SK-N-SH (cell line): ENCODE measurements around the gene ZNF516. TPM values are rescaled to one million over a fixed set of nuclear protein-coding genes. Genes with fewer than 3 reads are reported as not detected.

ENCODE experiments used
- CTCF ChIA-PET: fragments of 300-600, 350-600 bp; formaldehyde crosslinking; extraction: SDS; loops from one replicate; lab custom pipeline; 2021; lab: Yijun Ruan, JAX
- POLR2A ChIA-PET: fragments of 350-600 bp; sonication (Branson Sonifier 250); formaldehyde crosslinking; extraction: SDS; loops from one replicate; lab custom pipeline; 2020; ENCODE audit warnings: antibody characterized with exemption, inconsistent platforms; lab: Yijun Ruan, JAX
- DNase-seq: peaks from one replicate; pipeline ENCODE4 v3.0.0; 2012
- H2AFZ ChIP-seq: fragments of 200-600 bp; sonication (generic); 2 replicates; pipeline ENCODE4 v1.8.1; 2016; ENCODE audit warnings: antibody characterized with exemption, mild to moderate bottlenecking, low read depth
- H3F3A ChIP-seq: fragments of 200-600 bp; sonication (generic); replicated peaks from 2 replicates; pipeline ENCODE3; 2016; ENCODE audit warnings: antibody characterized with exemption, mild to moderate bottlenecking; ENCODE audit not compliant: insufficient read depth
- H3K27ac ChIP-seq, 2 experiments: fragments of 200-500 bp in 1 of 2; fragments of 200-600 bp in 1 of 2; sonication (Bioruptor generic) in 1 of 2; sonication (generic), shearing (Covaris generic) in 1 of 2; 2 replicates each; pipeline versions ENCODE4 v1.5.1 to v1.6.1; 2014 to 2016; ENCODE audit warnings: low read depth in 2 of 2, inconsistent platforms in 1 of 2, low read length in 1 of 2, mild to moderate bottlenecking in 1 of 2, mixed read lengths in 1 of 2
- H3K27me3 ChIP-seq: fragments of 200-600 bp; sonication (generic), shearing (Covaris generic); 2 replicates; pipeline ENCODE4 v1.6.1; 2016; ENCODE audit warnings: mixed run types; ENCODE audit not compliant: insufficient read depth
- H3K36me3 ChIP-seq, 2 experiments: fragments of 200-500 bp in 1 of 2; fragments of 200-600 bp in 1 of 2; sonication (Bioruptor generic) in 1 of 2; sonication (generic) in 1 of 2; replicated peaks in 1 of 2; 2 replicates each; pipeline versions ENCODE3 to v1.5.1; 2014 to 2016; ENCODE audit warnings: low read length in 1 of 2, mild to moderate bottlenecking in 1 of 2; ENCODE audit not compliant: insufficient read depth in 2 of 2, control insufficient read depth in 1 of 2
- H3K4me1 ChIP-seq, 2 experiments: fragments of 200-500 bp in 1 of 2; fragments of 200-600 bp in 1 of 2; sonication (Bioruptor generic) in 1 of 2; sonication (generic), shearing (Covaris generic) in 1 of 2; 2 replicates each; pipeline versions ENCODE4 v1.5.1 to v1.6.1; 2014 to 2016; ENCODE audit warnings: low read depth in 1 of 2, low read length in 1 of 2, mixed run types in 1 of 2; ENCODE audit not compliant: insufficient read depth in 2 of 2, control insufficient read depth in 1 of 2
- H3K4me2 ChIP-seq: fragments of 200-600 bp; sonication (generic), shearing (Covaris generic); 2 replicates; pipeline ENCODE4 v1.6.1; 2017; ENCODE audit warnings: mixed run types
- H3K4me3 ChIP-seq, 2 experiments: fragments of 200-500 bp in 1 of 2; fragments of 200-600 bp in 1 of 2; sonication (Bioruptor generic) in 1 of 2; sonication (generic), shearing (Covaris generic) in 1 of 2; 2 replicates each; pipeline versions ENCODE4 v1.5.1 to v1.8.1; 2014 to 2016; ENCODE audit warnings: low read depth in 2 of 2, inconsistent platforms in 1 of 2, low read length in 1 of 2, mild to moderate bottlenecking in 1 of 2, mixed read lengths in 1 of 2, moderate library complexity in 1 of 2
- H3K79me2 ChIP-seq: fragments of 200-600 bp; sonication (generic); 2 replicates; pipeline ENCODE4 v1.8.1; 2017; ENCODE audit warnings: mild to moderate bottlenecking; ENCODE audit not compliant: insufficient read depth
- H3K9ac ChIP-seq: fragments of 200-600 bp; sonication (generic); 2 replicates; pipeline ENCODE4 v1.6.1; 2017; ENCODE audit warnings: mixed run types
- H3K9me2 ChIP-seq: fragments of 200-600 bp; sonication (generic); 2 replicates; pipeline ENCODE4 v1.6.1; 2017; ENCODE audit warnings: mixed run types
- H3K9me3 ChIP-seq: fragments of 200-600 bp; sonication (generic); 2 replicates; pipeline ENCODE4 v1.6.1; 2017; ENCODE audit warnings: mixed run types, mild to moderate bottlenecking, moderate library complexity
- H4K20me1 ChIP-seq: fragments of 200-600 bp; sonication (generic); 2 replicates; pipeline ENCODE4 v1.6.1; 2017; ENCODE audit warnings: mild to moderate bottlenecking, mixed run types; ENCODE audit not compliant: insufficient read depth
- CTCF ChIP-seq: fragments of 200-600 bp; sonication (generic); IDR thresholded peaks from 2 replicates; pipeline ENCODE4 v1.6.1; 2017; ENCODE audit warnings: antibody characterized with exemption, mild to moderate bottlenecking, moderate library complexity
- EP300 ChIP-seq, 2 experiments: IDR thresholded peaks; 2 replicates each; pipeline versions ENCODE4 v1.4.0 to v1.6.1; 2012; ENCODE audit warnings: borderline replicate concordance in 1 of 2, low read depth in 1 of 2, low read length in 1 of 2
- FOXJ3 ChIP-seq: sonication (generic); formaldehyde crosslinking; IDR thresholded peaks from 2 replicates; pipeline ENCODE4 v1.5.1; 2020; ENCODE audit warnings: mild to moderate bottlenecking, missing genetic modification reagents
- FOXM1 ChIP-seq: IDR thresholded peaks from 2 replicates; pipeline ENCODE4 v1.4.0; 2012; ENCODE audit warnings: low read depth, mild to moderate bottlenecking
- GABPA ChIP-seq: IDR thresholded peaks from 2 replicates; pipeline ENCODE4 v1.4.0; 2012; ENCODE audit warnings: low read depth, mild to moderate bottlenecking
- GATA2 ChIP-seq: sonication (generic); formaldehyde crosslinking; IDR thresholded peaks from 2 replicates; pipeline ENCODE4 v1.5.0; 2020; ENCODE audit warnings: mild to moderate bottlenecking, missing genetic modification reagents
- JUND ChIP-seq: IDR thresholded peaks from 2 replicates; pipeline ENCODE4 v1.4.0; 2012
- MAX ChIP-seq: IDR thresholded peaks from 2 replicates; pipeline ENCODE4 v1.4.0; 2012; ENCODE audit warnings: low read depth
- NRF1 ChIP-seq: IDR thresholded peaks from 2 replicates; pipeline ENCODE4 v1.6.1; 2012; ENCODE audit warnings: low read depth, mild to moderate bottlenecking, low read length
- POLR2AphosphoS5 ChIP-seq: IDR thresholded peaks from 2 replicates; pipeline ENCODE4 v1.6.1; 2012; ENCODE audit warnings: low read depth, low read length
- RCOR1 ChIP-seq: fragments of 150-350 bp; IDR thresholded peaks from 2 replicates; pipeline ENCODE4 v1.6.1; 2017; ENCODE audit warnings: antibody characterized with exemption, low read length
- RFX5 ChIP-seq: IDR thresholded peaks from 2 replicates; pipeline ENCODE4 v1.6.1; 2012; ENCODE audit warnings: mild to moderate bottlenecking, improper control_type of control experiment, low read length
- RXRA ChIP-seq: IDR thresholded peaks from 2 replicates; pipeline ENCODE4 v1.4.0; 2012; ENCODE audit warnings: low read depth, mild to moderate bottlenecking, borderline replicate concordance
- SIN3A ChIP-seq: IDR thresholded peaks from 2 replicates; pipeline ENCODE4 v1.6.1; 2012; ENCODE audit warnings: low read depth, mild to moderate bottlenecking, low read length, moderate library complexity, borderline replicate concordance
- SMC3 ChIP-seq: IDR thresholded peaks from 2 replicates; pipeline ENCODE4 v1.6.1; 2012; ENCODE audit warnings: low read depth, low read length, improper control_type of control experiment
- TAF1 ChIP-seq: IDR thresholded peaks from 2 replicates; pipeline ENCODE4 v1.6.1; 2012; ENCODE audit warnings: low read depth, mild to moderate bottlenecking, low read length, moderate library complexity, borderline replicate concordance
- TEAD4 ChIP-seq: IDR thresholded peaks from 2 replicates; pipeline ENCODE4 v1.4.0; 2012; ENCODE audit warnings: mild to moderate bottlenecking, borderline replicate concordance; ENCODE audit not compliant: insufficient read depth
- YY1 ChIP-seq: IDR thresholded peaks from 2 replicates; pipeline ENCODE4 v1.4.0; 2012; ENCODE audit warnings: low read depth, mild to moderate bottlenecking
- WGBS: methylation state at CpG from one replicate; pipeline ENCODE4 v1.1.6; 2017; ENCODE audit warnings: low lambda C conversion rate; 5-methylcytosine and 5-hydroxymethylcytosine counted together
- polyA plus RNA-seq, 3 experiments: library from polyadenylated mRNA; depleted of rRNA; stranded (reverse); fragments of >200 nt; gene quantifications; 2 replicates each; pipeline ENCODE4 v1.2.3, GENCODE V29; 2012
- TF ChIP-seq, protein P1 (sequence below): fragments of 150-350 bp; IDR thresholded peaks from 2 replicates; pipeline ENCODE4 v1.6.1; 2017; ENCODE audit warnings: antibody characterized with exemption, low read length, low read depth, borderline replicate concordance
- TF ChIP-seq, protein P2 (sequence below): IDR thresholded peaks from 2 replicates; pipeline ENCODE4; 2012

The ZNF516 gene
- polyA plus RNA-seq, 1 of the 3 experiments (the other 2 are of a cell fraction) = 4.4 TPM

- H3K27ac ChIP-seq = no peak overlapping the region
- TF ChIP-seq, protein P1, sequence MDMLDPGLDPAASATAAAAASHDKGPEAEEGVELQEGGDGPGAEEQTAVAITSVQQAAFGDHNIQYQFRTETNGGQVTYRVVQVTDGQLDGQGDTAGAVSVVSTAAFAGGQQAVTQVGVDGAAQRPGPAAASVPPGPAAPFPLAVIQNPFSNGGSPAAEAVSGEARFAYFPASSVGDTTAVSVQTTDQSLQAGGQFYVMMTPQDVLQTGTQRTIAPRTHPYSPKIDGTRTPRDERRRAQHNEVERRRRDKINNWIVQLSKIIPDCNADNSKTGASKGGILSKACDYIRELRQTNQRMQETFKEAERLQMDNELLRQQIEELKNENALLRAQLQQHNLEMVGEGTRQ = no peak
- no peak for TF ChIP-seq GABPA
- no peak for TF ChIP-seq SMC3
- no peak for TF ChIP-seq YY1
- TF ChIP-seq GATA2 (CRISPR knock-in tag) = no peak
- TF ChIP-seq RXRA = no peak
- no peak for TF ChIP-seq EP300 (IDR thresholded peaks at IDR 0.05; ENCODE audit: borderline replicate concordance in 1 of 2, low read depth in 1 of 2, low read length in 1 of 2)
- no peak for TF ChIP-seq RFX5
- no peak for TF ChIP-seq RCOR1
- no peak for TF ChIP-seq FOXM1
- no peak for TF ChIP-seq FOXJ3 (CRISPR knock-in tag)
- TF ChIP-seq MAX = no peak
- no peak for TF ChIP-seq CTCF
- TF ChIP-seq NRF1 = no peak
- no peak for TF ChIP-seq JUND
- no peak for TF ChIP-seq POLR2AphosphoS5
- TF ChIP-seq, protein P2, sequence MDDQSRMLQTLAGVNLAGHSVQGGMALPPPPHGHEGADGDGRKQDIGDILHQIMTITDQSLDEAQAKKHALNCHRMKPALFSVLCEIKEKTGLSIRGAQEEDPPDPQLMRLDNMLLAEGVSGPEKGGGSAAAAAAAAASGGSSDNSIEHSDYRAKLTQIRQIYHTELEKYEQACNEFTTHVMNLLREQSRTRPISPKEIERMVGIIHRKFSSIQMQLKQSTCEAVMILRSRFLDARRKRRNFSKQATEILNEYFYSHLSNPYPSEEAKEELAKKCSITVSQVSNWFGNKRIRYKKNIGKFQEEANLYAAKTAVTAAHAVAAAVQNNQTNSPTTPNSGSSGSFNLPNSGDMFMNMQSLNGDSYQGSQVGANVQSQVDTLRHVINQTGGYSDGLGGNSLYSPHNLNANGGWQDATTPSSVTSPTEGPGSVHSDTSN = no peak
- no peak for TF ChIP-seq TAF1
- TF ChIP-seq SIN3A = no peak
- TF ChIP-seq TEAD4 = no peak
- H3K79me2 ChIP-seq = no peaks in the 10 kb centered on the region
- DNase-seq = no peak
- H3F3A ChIP-seq = no peaks in the 10 kb centered on the region
- no peaks in the 10 kb centered on the region for H3K9me2 ChIP-seq
- CTCF ChIA-PET = no interaction called here
- H2AFZ ChIP-seq = no peak overlapping the region
- H3K27me3 ChIP-seq = peaks cover 8% of the 10 kb centered on the region; the same call in 1 of the 2 replicates
- POLR2A ChIA-PET = no interaction called here
- 89% methylated on average over 15 of the region's 17 CpGs for WGBS
- H3K9ac ChIP-seq = no peak overlapping the region
- no peaks in the 10 kb centered on the region for H3K4me1 ChIP-seq
- H3K36me3 ChIP-seq = no peaks in the 10 kb centered on the region
- no peak overlapping the region for H3K4me2 ChIP-seq
- no peak overlapping the region for H3K4me3 ChIP-seq
- no peaks in the 10 kb centered on the region for H4K20me1 ChIP-seq
- H3K9me3 ChIP-seq = no peaks in the 10 kb centered on the region
These were observed 12.9 kb upstream of the ZNF516 start for GRCh38 chr18:76507830-76508385.
